Gastrocnemius medialis (tissue), 4 donors: Measurements from ENCODE around the gene TSPAN5. TPM values are rescaled to one million over a fixed set of nuclear protein-coding genes. Genes with fewer than 3 reads are reported as not detected.

Experiments
- ATAC-seq, 2 donors: fragments of 150-250 bp; one replicate each; pipeline ENCODE4 v1.9.1; 2016
- DNase-seq, 2 donors: peaks; one replicate each; pipeline ENCODE4 v3.0.0-alpha.2; 2019
- H3K27ac ChIP-seq, 4 donors: fragments of 200-600 bp; sonication (generic); 1 replicate in 1 of 4; 2 replicates in 3 of 4; pipeline ENCODE4 v1.5.1; 2016 to 2018; ENCODE audit warnings: mild to moderate bottlenecking in 2 of 4, moderate library complexity in 1 of 4
- H3K27me3 ChIP-seq, 3 donors: fragments of 200-600 bp; sonication (generic) in 2 of 3; 1 replicate in 1 of 3; 2 replicates in 2 of 3; pipeline versions ENCODE4 v1.5.1 to v1.6.0; 2016 to 2019; ENCODE audit warnings: mild to moderate bottlenecking in 1 of 3, moderate library complexity in 1 of 3
- H3K36me3 ChIP-seq, 2 donors: fragments of 200-600 bp; sonication (generic) in 1 of 2; one replicate each; pipeline ENCODE4 v1.5.1; 2017 to 2018
- H3K4me1 ChIP-seq, 2 donors: fragments of 200-600 bp; sonication (generic) in 1 of 2; one replicate each; pipeline ENCODE4 v1.5.1; 2016 to 2017; ENCODE audit warnings: mild to moderate bottlenecking in 2 of 2
- H3K4me3 ChIP-seq, 4 donors: fragments of 200-600 bp; sonication (generic) in 3 of 4; 1 replicate in 1 of 4; 2 replicates in 3 of 4; pipeline ENCODE4 v1.5.1; 2016 to 2019; ENCODE audit warnings: mild to moderate bottlenecking in 2 of 4
- H3K9me3 ChIP-seq, 3 donors: fragments of 200-600 bp; sonication (generic) in 2 of 3; 1 replicate in 1 of 3; 2 replicates in 2 of 3; pipeline ENCODE4 v1.5.1; 2016 to 2019
- POLR2A ChIP-seq, 2 donors: fragments of 450-650 bp; IDR thresholded peaks; one replicate each; pipeline ENCODE4 v1.6.1; 2017; ENCODE audit warnings: antibody characterized with exemption in 2 of 2, mild to moderate bottlenecking in 2 of 2, moderate library complexity in 2 of 2
- in situ Hi-C, 4 donors: fragments of 200-750 bp; cut with MboI; loops; one replicate each; pipeline versions ENCODE4 v1.15.0 to v1.8.0; 2017; ENCODE audit warnings: low sequenced_read_pairs in 4 of 4
- intact Hi-C: fragments of 100-400 bp; cut with DNase I; formaldehyde crosslinking; loops from one replicate; pipeline ENCODE4 v1.15.1; 2023; ENCODE audit warnings: low total_unique reads
- total RNA-seq, 4 donors: library from RNA; depleted of rRNA; stranded (reverse); fragments of >200 nt; gene quantifications; one replicate each; pipeline versions ENCODE4 v1.1.0 to v1.2.3, GENCODE V29; 2016
- TF ChIP-seq, protein P1 (sequence below), 5 experiments: fragments of 450-650 bp in 3 of 5; fragments of 200-600 bp in 2 of 5; sonication (generic) in 2 of 5; IDR thresholded peaks in 4 of 5; conservative IDR thresholded peaks in 1 of 5; 1 replicate in 4 of 5; 2 replicates in 1 of 5; pipeline ENCODE4 v1.5.1; 2016 to 2019; ENCODE audit warnings: antibody characterized with exemption in 5 of 5, mild to moderate bottlenecking in 3 of 5, moderate library complexity in 3 of 5

TSPAN5 gene
- total RNA-seq, 4 donors from 2014 or later = 0.55 to 18.7 (median 0.79) TPM

DNA sequence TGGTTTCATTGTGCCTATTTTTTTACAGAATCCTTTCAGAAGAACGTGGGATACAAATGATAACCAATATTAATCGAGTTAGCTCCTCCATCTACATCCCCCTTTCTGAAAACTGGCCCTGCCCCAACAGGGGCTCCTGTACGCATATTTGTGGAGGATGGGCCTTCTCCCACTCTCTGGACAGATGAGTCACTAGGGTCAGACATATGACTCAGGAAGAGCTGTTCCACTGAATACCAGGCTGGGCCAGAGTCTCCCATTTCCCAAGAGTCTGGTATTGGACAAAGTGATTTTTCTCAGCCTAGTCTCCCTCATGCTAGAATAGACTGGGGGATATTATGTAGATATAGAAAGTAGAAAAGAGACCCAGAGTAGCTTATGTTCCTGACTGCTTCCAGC is 142.4 kb downstream of the TSPAN5 start:
- no peaks in the 10 kb centered on the region for H3K36me3 ChIP-seq
- TF ChIP-seq, protein P1, sequence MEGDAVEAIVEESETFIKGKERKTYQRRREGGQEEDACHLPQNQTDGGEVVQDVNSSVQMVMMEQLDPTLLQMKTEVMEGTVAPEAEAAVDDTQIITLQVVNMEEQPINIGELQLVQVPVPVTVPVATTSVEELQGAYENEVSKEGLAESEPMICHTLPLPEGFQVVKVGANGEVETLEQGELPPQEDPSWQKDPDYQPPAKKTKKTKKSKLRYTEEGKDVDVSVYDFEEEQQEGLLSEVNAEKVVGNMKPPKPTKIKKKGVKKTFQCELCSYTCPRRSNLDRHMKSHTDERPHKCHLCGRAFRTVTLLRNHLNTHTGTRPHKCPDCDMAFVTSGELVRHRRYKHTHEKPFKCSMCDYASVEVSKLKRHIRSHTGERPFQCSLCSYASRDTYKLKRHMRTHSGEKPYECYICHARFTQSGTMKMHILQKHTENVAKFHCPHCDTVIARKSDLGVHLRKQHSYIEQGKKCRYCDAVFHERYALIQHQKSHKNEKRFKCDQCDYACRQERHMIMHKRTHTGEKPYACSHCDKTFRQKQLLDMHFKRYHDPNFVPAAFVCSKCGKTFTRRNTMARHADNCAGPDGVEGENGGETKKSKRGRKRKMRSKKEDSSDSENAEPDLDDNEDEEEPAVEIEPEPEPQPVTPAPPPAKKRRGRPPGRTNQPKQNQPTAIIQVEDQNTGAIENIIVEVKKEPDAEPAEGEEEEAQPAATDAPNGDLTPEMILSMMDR (IDR thresholded peaks at IDR 0.05 in 4 of 5, conservative IDR thresholded peaks at IDR 0.05 in 1 of 5) = no peak
- no peak for TF ChIP-seq POLR2A (IDR thresholded peaks at IDR 0.05)
- no peak overlapping the region for H3K27ac ChIP-seq
- no peaks in the 10 kb centered on the region for H3K4me1 ChIP-seq
- DNase-seq = no peak
- in situ Hi-C loops = no loop called here
- no peaks in the 10 kb centered on the region for H3K27me3 ChIP-seq
- H3K4me3 ChIP-seq = no peak overlapping the region
- peak in 1 of 2 donors; percentile 66 for ATAC-seq
- H3K9me3 ChIP-seq = no peaks in the 10 kb centered on the region
- intact Hi-C loops = no loop called here

DNA sequence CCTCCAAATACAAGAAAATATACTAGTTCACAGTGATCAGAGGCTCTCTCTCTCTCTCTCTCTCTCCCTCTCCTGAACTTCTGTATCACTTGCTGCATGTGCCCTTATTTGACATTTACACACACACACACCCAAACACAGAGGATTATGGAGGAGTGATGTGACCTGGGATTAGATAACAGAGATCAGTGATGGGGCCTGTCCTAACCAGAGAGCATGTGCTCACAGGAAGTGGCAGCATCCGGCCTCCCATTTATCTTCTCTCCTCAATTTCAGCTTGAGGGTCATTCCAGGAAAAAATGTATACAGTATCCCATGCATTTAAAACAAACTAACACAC is 143.0 kb downstream of the TSPAN5 start:
- in situ Hi-C loops (no loop called here), intact Hi-C loops (no loop called here)
- no peaks in the 10 kb centered on the region for H3K27me3 ChIP-seq
- DNase-seq (no peak), ATAC-seq (no peak)
- no peak for TF ChIP-seq POLR2A (IDR thresholded peaks at IDR 0.05)
- TF ChIP-seq, protein P1 (IDR thresholded peaks at IDR 0.05 in 4 of 5, conservative IDR thresholded peaks at IDR 0.05 in 1 of 5) = no peak
- H3K4me1 ChIP-seq = no peaks in the 10 kb centered on the region
- H3K27ac ChIP-seq = no peak overlapping the region
- H3K9me3 ChIP-seq = no peaks in the 10 kb centered on the region
- no peak overlapping the region for H3K4me3 ChIP-seq
- no peaks in the 10 kb centered on the region for H3K36me3 ChIP-seq

DNA sequence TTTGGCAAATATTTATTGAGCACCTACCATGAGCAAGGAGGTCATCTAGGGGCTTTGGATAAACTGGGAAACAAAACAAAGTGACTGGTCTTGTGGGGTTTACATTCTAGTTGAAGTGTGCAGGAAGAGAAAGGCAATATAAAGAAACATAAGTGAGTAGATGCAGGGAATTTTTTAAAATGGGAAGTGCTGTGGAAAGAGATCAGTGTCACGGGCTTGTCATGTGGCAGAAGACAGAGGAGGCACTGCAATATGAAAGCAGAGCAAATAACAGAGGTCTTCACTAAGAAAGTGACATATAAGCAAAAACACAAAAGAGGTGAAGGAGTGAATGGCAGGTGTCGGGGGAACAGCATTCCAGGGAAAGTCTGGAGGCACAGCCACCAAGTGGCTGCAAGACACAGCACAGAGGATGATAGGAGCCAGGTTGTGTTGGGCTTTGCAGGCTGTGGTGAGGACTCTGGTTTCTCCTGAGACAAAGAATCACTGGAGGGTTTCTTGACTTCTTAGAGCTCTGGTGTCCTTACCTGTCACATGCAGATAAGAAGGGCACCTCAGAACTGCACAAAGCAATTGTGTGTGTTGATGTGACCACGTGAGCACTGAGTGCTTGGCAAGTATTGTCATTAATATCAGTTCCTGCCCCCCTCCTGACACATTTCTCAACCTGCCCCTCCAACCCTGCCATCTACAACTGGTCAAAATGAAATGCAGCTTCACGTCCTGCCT is 143.5 kb downstream of the TSPAN5 start:
- intact Hi-C loops (no loop called here), in situ Hi-C loops (no loop called here)
- Histone ChIP-seq H3K4me1 (no peaks in the 10 kb centered on the region), H3K27ac (no peak overlapping the region), H3K4me3 (no peak overlapping the region), H3K36me3 (no peaks in the 10 kb centered on the region), H3K9me3 (no peaks in the 10 kb centered on the region), H3K27me3 (no peaks in the 10 kb centered on the region)
- TF ChIP-seq, protein P1 (IDR thresholded peaks at IDR 0.05 in 4 of 5, conservative IDR thresholded peaks at IDR 0.05 in 1 of 5) = no peak
- no peak for TF ChIP-seq POLR2A (IDR thresholded peaks at IDR 0.05)
- DNase-seq (no peak), ATAC-seq (no peak)

DNA sequence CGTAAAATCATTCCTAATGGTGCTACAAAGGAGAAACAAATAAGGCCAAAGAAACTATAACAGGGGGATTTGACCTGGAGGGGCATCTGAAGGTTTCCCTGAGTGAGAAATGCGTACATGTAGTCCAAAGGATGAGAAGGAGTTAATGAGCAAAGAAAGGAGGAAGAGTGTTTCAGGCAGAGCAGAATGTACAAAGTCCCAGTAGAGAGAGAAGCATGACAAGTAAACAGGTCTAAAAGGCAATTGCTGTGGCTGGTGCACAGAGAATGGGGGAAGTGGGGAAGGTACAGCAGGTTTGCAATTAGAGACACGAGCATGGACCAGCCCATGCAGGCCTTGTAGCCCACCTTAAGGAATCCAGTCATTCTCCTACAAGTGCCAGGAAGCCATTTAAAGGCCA is 145.5 kb downstream of the TSPAN5 start:
- no peak for DNase-seq
- H3K27me3 ChIP-seq = no peaks in the 10 kb centered on the region
- ATAC-seq = no peak
- H3K27ac ChIP-seq = no peak overlapping the region
- in situ Hi-C loops = no loop called here
- H3K36me3 ChIP-seq = no peaks in the 10 kb centered on the region
- TF ChIP-seq, protein P1 (IDR thresholded peaks at IDR 0.05 in 4 of 5, conservative IDR thresholded peaks at IDR 0.05 in 1 of 5) = no peak
- no peak for TF ChIP-seq POLR2A (IDR thresholded peaks at IDR 0.05)
- H3K4me1 ChIP-seq = no peaks in the 10 kb centered on the region
- H3K4me3 ChIP-seq = no peak overlapping the region
- H3K9me3 ChIP-seq = no peaks in the 10 kb centered on the region
- intact Hi-C loops = no loop called here
